Naive thymus-derived CD8-positive, alpha-beta T cell (primary cell): ENCODE results near the gene CIB4. TPM values are rescaled to one million over a fixed set of nuclear protein-coding genes. Genes with fewer than 3 reads are reported as not detected.

Experiments
- ATAC-seq, 2 donors: fragments of 150-1000 bp; cut with Tn5 transposase in 1 of 2; sonication (Bioruptor Pico), chemical (Tn5 transposase) in 1 of 2; 1 replicate in 1 of 2; 2 replicates in 1 of 2; pipeline ENCODE4 v1.10.0; 2021; ENCODE audit warnings: mild to moderate bottlenecking in 2 of 2, moderate library complexity in 2 of 2
- POLR2A ChIA-PET: fragments of 350-600 bp; sonication (Branson Sonifier 250); formaldehyde crosslinking; loops from one replicate; lab custom pipeline; 2021; ENCODE audit warnings: antibody characterized with exemption; lab: Charles Lee
- DNase-seq, 10 donors: peaks; one replicate each; pipeline versions ENCODE4 v3.0.0 to v3.0.0-alpha.2; 2020 to 2022
- H3K27ac Mint-ChIP-seq, 10 donors: one replicate each; pipeline ENCODE4 v1.8.0; 2020 to 2022; ENCODE audit warnings: mild to moderate bottlenecking in 10 of 10, mixed read lengths in 10 of 10, moderate library complexity in 4 of 10, inconsistent platforms in 1 of 10
- H3K27me3 Mint-ChIP-seq, 5 donors: one replicate each; pipeline ENCODE4 v1.8.0; 2021 to 2022; ENCODE audit warnings: mixed read lengths in 5 of 5
- H3K36me3 Mint-ChIP-seq, 3 donors: one replicate each; pipeline ENCODE4 v1.8.0; 2020 to 2022; ENCODE audit warnings: mixed read lengths in 3 of 3, mild to moderate bottlenecking in 2 of 3, inconsistent platforms in 1 of 3
- H3K4me1 Mint-ChIP-seq, 4 donors: one replicate each; pipeline ENCODE4 v1.8.0; 2021 to 2022; ENCODE audit warnings: mixed read lengths in 4 of 4
- H3K4me3 Mint-ChIP-seq, 10 donors: one replicate each; pipeline ENCODE4 v1.8.0; 2020 to 2022; ENCODE audit warnings: mild to moderate bottlenecking in 10 of 10, mixed read lengths in 10 of 10, moderate library complexity in 6 of 10, inconsistent platforms in 1 of 10
- H3K9me3 Mint-ChIP-seq, 9 donors: one replicate each; pipeline ENCODE4 v1.8.0; 2020 to 2022; ENCODE audit warnings: mixed read lengths in 9 of 9, mild to moderate bottlenecking in 3 of 9, inconsistent platforms in 1 of 9, moderate library complexity in 1 of 9
- polyA plus RNA-seq, 3 donors: library from polyadenylated mRNA; unstranded; fragments of 300-500 nt; fragmentation: Illumina TruSeq; gene quantifications; one replicate each; pipeline ENCODE4 v1.2.3, GENCODE V29; 2021
- total RNA-seq, 8 experiments: library from RNA in 2 of 8; stranded (reverse) in 2 of 8; gene quantifications; one replicate each; pipeline ENCODE4 v1.2.3 and lab custom pipeline; 2021 to 2026

Gene CIB4
- total and polyA plus RNA-seq, 5 experiments from 2014 or later: not detected

GRCh38 chr2:26614216-26615138 is 26.7 kb downstream of the CIB4 start:
- DNase-seq (no peak), ATAC-seq (no peak)
- Mint-ChIP-seq H3K36me3 (no peaks in the 10 kb centered on the region), H3K9me3 (peaks cover 0 to 2% (median 0%) of the 10 kb centered on the region in 9 donors), H3K27ac (no peak overlapping the region), H3K4me1 (peaks cover 11 to 19% (median 16%) of the 10 kb centered on the region in 4 donors), H3K27me3 (peaks cover 0 to 15% (median 2%) of the 10 kb centered on the region in 5 donors), H3K4me3 (no peak overlapping the region)
- POLR2A ChIA-PET: no interaction called here

GRCh38 chr2:26613241-26614215 is 27.6 kb downstream of the CIB4 start:
- no peak for ATAC-seq
- peak overlapping the region in 1 of 10 donors; percentile 14 for H3K27ac Mint-ChIP-seq
- POLR2A ChIA-PET: no interaction called here

GRCh38 chr2:26612522-26613240 is 28.5 kb downstream of the CIB4 start:
- no peaks in the 10 kb centered on the region for H3K9me3 Mint-ChIP-seq
- ATAC-seq (no peak), DNase-seq (no peak)
- POLR2A ChIA-PET: no interaction called here
- peak overlapping the region in 1 of 10 donors; percentile 14 for H3K27ac Mint-ChIP-seq
- peaks cover 14 to 29% (median 27%) of the 10 kb centered on the region in 4 donors for H3K4me1 Mint-ChIP-seq
- no peaks in the 10 kb centered on the region for H3K36me3 Mint-ChIP-seq
- no peak overlapping the region for H3K4me3 Mint-ChIP-seq
- H3K27me3 Mint-ChIP-seq: peaks cover 0 to 14% (median 2%) of the 10 kb centered on the region in 5 donors

More at GRCh38 chr2:26613241-26614215, 27.6 kb downstream of the CIB4 start:
- Mint-ChIP-seq H3K4me1 (peaks cover 14 to 22% (median 21%) of the 10 kb centered on the region in 4 donors), H3K36me3 (no peaks in the 10 kb centered on the region), H3K9me3 (no peaks in the 10 kb centered on the region), H3K4me3 (no peak overlapping the region), H3K27me3 (peaks cover 0 to 14% (median 2%) of the 10 kb centered on the region in 5 donors)
- DNase-seq: no peak

GRCh38 chr2:26612034-26612433 is 29.1 kb downstream of the CIB4 start:
- POLR2A ChIA-PET: no interaction called here
- Mint-ChIP-seq H3K36me3 (no peaks in the 10 kb centered on the region), H3K9me3 (no peaks in the 10 kb centered on the region), H3K27ac (no peak overlapping the region), H3K27me3 (peaks cover 0 to 8% (median 0%) of the 10 kb centered on the region in 5 donors), H3K4me1 (peaks cover 14 to 29% (median 27%) of the 10 kb centered on the region in 4 donors), H3K4me3 (no peak overlapping the region)
- DNase-seq: no peak
- ATAC-seq: no peak

GRCh38 chr2:26610504-26611335 is 30.4 kb downstream of the CIB4 start:
- ATAC-seq: no peak
- no peak for DNase-seq
- peaks cover 14 to 29% (median 27%) of the 10 kb centered on the region in 4 donors for H3K4me1 Mint-ChIP-seq
- H3K9me3 Mint-ChIP-seq: no peaks in the 10 kb centered on the region
- H3K27me3 Mint-ChIP-seq: peaks cover 0 to 2% (median 0%) of the 10 kb centered on the region in 5 donors
- POLR2A ChIA-PET: no interaction called here
- peak overlapping the region in 5 of 10 donors; percentile 1 to 64 (median 50) for H3K4me3 Mint-ChIP-seq
- H3K27ac Mint-ChIP-seq: peak overlapping the region in 5 of 10 donors; percentile 41 to 86 (median 72)
- no peaks in the 10 kb centered on the region for H3K36me3 Mint-ChIP-seq

- Mint-ChIP-seq H3K4me1 (peaks cover 16 to 29% (median 29%) of the 10 kb centered on the region in 4 donors), H3K36me3 (no peaks in the 10 kb centered on the region), H3K4me3 (peak overlapping the region; percentile 36 to 67 (median 48)), H3K27me3 (peaks cover 0 to 5% (median 2%) of the 10 kb centered on the region in 5 donors), H3K27ac (peak overlapping the region in 9 of 10 donors; percentile 4 to 87 (median 74)), H3K9me3 (peaks cover 0 to under 1% (median 0%) of the 10 kb centered on the region in 9 donors)
- POLR2A ChIA-PET: no interaction called here
- ATAC-seq (peak; percentile 73 to 84), DNase-seq (peak in 5 of 10 donors; percentile 6 to 50 (median 35))
These were observed 31.3 kb downstream of the CIB4 start for GRCh38 chr2:26609839-26610277.

GRCh38 chr2:26609205-26609631 is 31.9 kb downstream of the CIB4 start:
- DNase-seq (no peak), ATAC-seq (no peak)
- peaks cover 0 to 7% (median 0%) of the 10 kb centered on the region in 9 donors for H3K9me3 Mint-ChIP-seq
- no peaks in the 10 kb centered on the region for H3K36me3 Mint-ChIP-seq
- POLR2A ChIA-PET: interaction anchor here (0.5 kb wide), 1 partner anchor 1062 kb away, joined by 3 read pairs; no protein-coding TSS in a partner anchor
- peak overlapping the region in 6 of 10 donors; percentile 30 to 86 (median 73) for H3K27ac Mint-ChIP-seq
- peaks cover 0 to 4% (median 2%) of the 10 kb centered on the region in 5 donors for H3K27me3 Mint-ChIP-seq
- H3K4me1 Mint-ChIP-seq: peaks cover 16 to 29% (median 29%) of the 10 kb centered on the region in 4 donors
- H3K4me3 Mint-ChIP-seq: peak overlapping the region in 8 of 10 donors; percentile 25 to 67 (median 43)

GRCh38 chr2:26608557-26608956 is 32.6 kb downstream of the CIB4 start:
- peak overlapping the region in 7 of 10 donors; percentile 14 to 56 (median 41) for H3K4me3 Mint-ChIP-seq
- peaks cover 0 to 9% (median 0%) of the 10 kb centered on the region in 9 donors for H3K9me3 Mint-ChIP-seq
- POLR2A ChIA-PET: no interaction called here
- ATAC-seq: no peak
- peak overlapping the region in 6 of 10 donors; percentile 27 to 86 (median 65) for H3K27ac Mint-ChIP-seq
- peaks cover 16 to 29% (median 29%) of the 10 kb centered on the region in 4 donors for H3K4me1 Mint-ChIP-seq
- no peak for DNase-seq
- peaks cover 0 to 4% (median 2%) of the 10 kb centered on the region in 5 donors for H3K27me3 Mint-ChIP-seq
- H3K36me3 Mint-ChIP-seq: no peaks in the 10 kb centered on the region

GRCh38 chr2:26607698-26608097 is 33.5 kb downstream of the CIB4 start:
- DNase-seq: no peak
- Mint-ChIP-seq H3K27me3 (peaks cover under 1 to 5% (median 4%) of the 10 kb centered on the region in 5 donors), H3K4me1 (peaks cover 16 to 29% (median 29%) of the 10 kb centered on the region in 4 donors), H3K27ac (peak overlapping the region in 1 of 10 donors; percentile 67), H3K4me3 (no peak overlapping the region), H3K9me3 (peaks cover 0 to 16% (median 0%) of the 10 kb centered on the region in 9 donors), H3K36me3 (no peaks in the 10 kb centered on the region)
- no peak for ATAC-seq
- POLR2A ChIA-PET: no interaction called here

GRCh38 chr2:26606847-26607190 is 34.3 kb downstream of the CIB4 start:
- H3K27me3 Mint-ChIP-seq: peaks cover 4 to 11% (median 9%) of the 10 kb centered on the region in 5 donors
- H3K4me1 Mint-ChIP-seq: peaks cover 16 to 29% (median 29%) of the 10 kb centered on the region in 4 donors
- ATAC-seq (no peak), DNase-seq (no peak)
- no peak overlapping the region for H3K27ac Mint-ChIP-seq
- H3K9me3 Mint-ChIP-seq: peaks cover 0 to 16% (median 0%) of the 10 kb centered on the region in 9 donors
- H3K4me3 Mint-ChIP-seq: no peak overlapping the region
- POLR2A ChIA-PET: no interaction called here
- H3K36me3 Mint-ChIP-seq: no peaks in the 10 kb centered on the region
